A673 (cell line): ENCODE data around the gene DSCAML1. TPM values are rescaled to one million over a fixed set of nuclear protein-coding genes. Genes with fewer than 3 reads are reported as not detected.

Experiments used
- BruUV-seq: library from RNA; stranded (reverse); fragments of 400-500 nt; replicated peaks from 2 replicates; lab custom pipeline; 2021; lab: Mats Ljungman, UMichigan
- CTCF ChIA-PET: fragments of 300-600 bp; sonication (Branson Sonifier 250); formaldehyde crosslinking; loops from one replicate; lab custom pipeline; 2022; ENCODE audit warnings: antibody characterized with exemption; lab: Charles Lee
- POLR2A ChIA-PET: fragments of 300-600 bp; sonication (Branson Sonifier 250); formaldehyde crosslinking; loops from one replicate; lab custom pipeline; 2022; ENCODE audit warnings: antibody characterized with exemption; ENCODE audit not compliant: low non-redundant PET; lab: Charles Lee
- DNase-seq: peaks from one replicate; pipeline ENCODE4 v3.0.0-alpha.2; 2015; ENCODE audit warnings: low spot score
- H3K27ac ChIP-seq: fragments of 200-600 bp; sonication (generic); 2 replicates; pipeline ENCODE4 v1.5.1; 2016; ENCODE audit warnings: mixed run types, low read depth, mild to moderate bottlenecking, mixed read lengths, antibody characterized with exemption, low read length; ENCODE audit not compliant: poor library complexity, severe bottlenecking
- H3K27me3 ChIP-seq: fragments of 200-600 bp; sonication (generic); replicated peaks from 2 replicates; pipeline ENCODE4 v1.6.1; 2017; ENCODE audit warnings: mixed run types, low read depth, mild to moderate bottlenecking, mixed read lengths, antibody characterized with exemption, low read length; ENCODE audit not compliant: insufficient read depth, poor library complexity
- H3K36me3 ChIP-seq: fragments of 200-600 bp; sonication (generic); 2 replicates; pipeline ENCODE4 v1.6.1; 2016; ENCODE audit warnings: mixed run types, mild to moderate bottlenecking, mixed read lengths, antibody characterized with exemption, low read length; ENCODE audit not compliant: insufficient read depth, poor library complexity, severe bottlenecking
- H3K4me1 ChIP-seq: fragments of 200-600 bp; sonication (generic); 2 replicates; pipeline ENCODE4 v1.6.1; 2017; ENCODE audit warnings: mixed run types, mild to moderate bottlenecking, mixed read lengths, antibody characterized with exemption, low read length; ENCODE audit not compliant: insufficient read depth, poor library complexity, severe bottlenecking
- H3K4me3 ChIP-seq: fragments of 200-600 bp; sonication (generic); 2 replicates; pipeline ENCODE4 v1.5.1; 2016; ENCODE audit warnings: low read depth, mixed run types, mild to moderate bottlenecking, mixed read lengths, low read length; ENCODE audit not compliant: poor library complexity, severe bottlenecking
- H3K9me3 ChIP-seq: fragments of 200-600 bp; sonication (generic); 2 replicates; pipeline ENCODE4 v1.6.1; 2016; ENCODE audit warnings: mixed run types, low read depth, mild to moderate bottlenecking, mixed read lengths, antibody characterized with exemption, low read length; ENCODE audit not compliant: poor library complexity, severe bottlenecking
- CTCF ChIP-seq: fragments of 300-800, 200-600 bp; sonication (generic); conservative IDR thresholded peaks from 2 replicates; pipeline ENCODE4 v1.5.1; 2017; ENCODE audit warnings: low read depth, mild to moderate bottlenecking, antibody characterized with exemption, low read length, moderate library complexity, mixed read lengths
- EZH2 ChIP-seq: fragments of 200-600 bp; sonication (generic); IDR thresholded peaks from 2 replicates; pipeline ENCODE4 v1.6.1; 2017; ENCODE audit warnings: borderline replicate concordance, low read depth, mild to moderate bottlenecking, mixed read lengths, antibody characterized with exemption, low read length; ENCODE audit not compliant: poor library complexity, severe bottlenecking
- intact Hi-C: fragments of 100-400 bp; cut with micrococcal nuclease; formaldehyde crosslinking; loops from one replicate; pipeline ENCODE4 v1.10.0; 2022; ENCODE audit not compliant: unreplicated experiment
- total RNA-seq: library from RNA; stranded (reverse); gene quantifications from 2 replicates; pipeline ENCODE4 v1.2.3, GENCODE V29; 2021

DSCAML1 gene
- total RNA-seq, 1 experiment from 2014 or later, result not detected

GRCh38 chr11:117664897-117665296, 132.1 kb downstream of the DSCAML1 start:
- TF ChIP-seq CTCF (no peak), EZH2 (no peak)
- Histone ChIP-seq H3K4me3 (no peak overlapping the region), H3K36me3 (no peaks in the 10 kb centered on the region), H3K4me1 (no peaks in the 10 kb centered on the region), H3K27me3 (peaks cover 15% of the 10 kb centered on the region), H3K27ac (no peak overlapping the region), H3K9me3 (no peaks in the 10 kb centered on the region)
- ChIA-PET POLR2A (no interaction called here), CTCF (no interaction called here)
- no TSS peak for BruUV-seq
- intact Hi-C loops, result no loop called here
- no peak for DNase-seq

- Histone ChIP-seq H3K4me3 (no peak overlapping the region), H3K27me3 (peaks cover 11% of the 10 kb centered on the region), H3K27ac (no peak overlapping the region), H3K4me1 (no peaks in the 10 kb centered on the region), H3K36me3 (no peaks in the 10 kb centered on the region), H3K9me3 (no peaks in the 10 kb centered on the region)
- POLR2A ChIA-PET, result no interaction called here
- no peak for DNase-seq
- no TSS peak for BruUV-seq
- TF ChIP-seq CTCF, result no peak
- no peak for TF ChIP-seq EZH2
- intact Hi-C loops, result no loop called here
- CTCF ChIA-PET, result no interaction called here
Measured at GRCh38 chr11:117663821-117664220, 133.2 kb downstream of the DSCAML1 start.

- no TSS peak for BruUV-seq
- POLR2A ChIA-PET, result no interaction called here
Measured at GRCh38 chr11:117663414-117663813, 133.6 kb downstream of the DSCAML1 start.

More at GRCh38 chr11:117663414-117663813, 133.6 kb downstream of the DSCAML1 start:
- Histone ChIP-seq H3K27ac (no peak overlapping the region), H3K4me3 (no peak overlapping the region), H3K36me3 (no peaks in the 10 kb centered on the region), H3K27me3 (peaks cover 9% of the 10 kb centered on the region), H3K9me3 (no peaks in the 10 kb centered on the region), H3K4me1 (no peaks in the 10 kb centered on the region)
- CTCF ChIA-PET, result no interaction called here
- TF ChIP-seq EZH2 (no peak), CTCF (no peak)
- intact Hi-C loops, result no loop called here
- no peak for DNase-seq
